Measurements from ENCODE around the gene CAPN8.

Gene CAPN8

GRCh38 chr1:223702735-223703667 lies 37.5 kb upstream of the CAPN8 start:
- DNase-seq (ENCODE audit: low read depth, low spot score): no peak

DNA sequence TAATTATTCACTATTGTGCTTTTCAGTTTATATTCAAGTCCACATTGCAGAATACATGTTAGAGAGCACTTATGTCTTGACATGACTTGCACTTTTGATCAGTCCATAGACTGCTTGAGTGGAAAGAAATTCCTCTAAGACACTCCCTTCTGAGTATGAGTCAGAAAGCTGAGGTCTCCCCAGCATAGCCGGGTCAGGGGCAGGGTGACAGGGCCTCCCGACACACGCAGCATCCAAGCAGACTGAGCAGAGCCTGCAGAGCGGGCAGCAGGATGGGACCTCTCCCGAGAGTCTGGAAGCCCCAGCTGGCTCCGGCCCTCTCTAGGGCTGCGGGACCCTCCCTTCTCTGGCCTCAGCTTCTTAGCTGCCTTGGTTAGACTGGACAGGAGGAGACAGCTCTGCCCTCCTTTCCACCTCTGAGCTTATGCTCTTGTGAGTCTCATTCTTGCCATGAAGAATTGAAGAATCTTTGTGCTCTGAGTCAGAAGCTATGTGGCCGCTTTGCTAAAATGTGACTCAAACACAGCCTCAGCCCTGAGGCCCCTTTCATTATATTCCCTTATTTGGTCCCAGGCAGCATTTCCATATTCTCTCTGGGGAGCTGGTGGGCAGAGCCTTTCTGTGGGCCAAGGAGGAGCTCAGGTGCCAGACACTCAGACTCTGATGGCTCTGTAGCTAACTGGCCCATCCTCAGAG lies 35.6 kb upstream of the CAPN8 start:
- peak; percentile 75 for DNase-seq (ENCODE audit: low read depth, low spot score)

DNA sequence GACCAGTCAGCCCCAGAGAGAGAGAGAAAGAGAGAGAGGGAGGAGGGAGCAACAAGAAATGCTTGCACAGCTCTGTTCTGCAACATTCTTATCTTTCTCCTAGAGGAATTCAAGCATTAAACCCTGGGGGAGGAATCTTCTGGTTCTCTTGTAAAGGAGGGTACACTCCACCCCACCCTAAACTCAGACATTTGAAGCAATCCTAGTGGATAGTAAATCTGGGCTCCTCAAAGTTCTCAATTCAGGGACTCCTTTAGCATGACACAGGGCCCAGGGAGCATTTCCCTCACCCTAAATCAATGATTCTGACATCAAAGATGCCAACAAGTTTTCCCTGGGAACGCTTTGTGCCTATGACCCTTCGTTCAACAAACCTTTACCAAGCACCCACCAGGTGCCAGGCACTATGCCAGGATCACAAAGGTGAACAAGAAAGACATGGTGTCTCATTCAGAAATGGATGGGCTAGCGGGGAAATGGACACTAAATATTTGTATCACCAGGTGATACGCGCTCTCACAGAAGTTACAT lies 35.0 kb upstream of the CAPN8 start:
- DNase-seq (ENCODE audit: low read depth, low spot score): no peak

- no peak for DNase-seq (ENCODE audit: low read depth, low spot score)
Observed at GRCh38 chr1:223695941-223696340, 30.4 kb upstream of the CAPN8 start.

DNA sequence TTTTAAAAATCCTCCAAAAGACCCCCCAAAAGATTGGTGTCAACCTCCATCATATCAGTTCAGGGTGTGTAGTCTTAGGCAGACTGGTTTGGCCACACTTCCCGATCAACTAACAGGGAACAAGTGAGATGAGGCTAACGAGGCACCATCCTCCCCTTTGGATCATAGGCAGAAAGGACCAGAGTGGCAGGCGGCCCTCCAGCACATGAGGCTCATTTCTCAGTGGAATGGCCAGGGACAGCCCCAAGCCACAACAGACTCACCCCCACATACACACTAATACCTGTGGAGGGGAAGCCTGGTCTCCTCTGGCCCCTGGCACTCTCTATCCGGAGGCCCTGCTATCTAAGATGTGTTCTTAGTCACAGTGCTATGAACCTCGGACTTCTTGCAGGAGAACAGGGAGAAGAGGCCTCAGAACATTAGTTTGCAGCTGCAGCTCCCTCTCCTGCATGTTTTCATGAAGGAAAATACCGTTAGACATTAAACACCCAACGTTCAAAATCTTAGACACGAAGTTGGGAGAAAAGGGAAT lies 29.6 kb upstream of the CAPN8 start:
- no peak for DNase-seq (ENCODE audit: low read depth, low spot score)

GRCh38 chr1:223691121-223691520 lies 25.6 kb upstream of the CAPN8 start:
- no peak for DNase-seq (ENCODE audit: low read depth, low spot score)

GRCh38 chr1:223684488-223684792 lies 18.9 kb upstream of the CAPN8 start:
- DNase-seq (ENCODE audit: low read depth, low spot score): no peak

DNA sequence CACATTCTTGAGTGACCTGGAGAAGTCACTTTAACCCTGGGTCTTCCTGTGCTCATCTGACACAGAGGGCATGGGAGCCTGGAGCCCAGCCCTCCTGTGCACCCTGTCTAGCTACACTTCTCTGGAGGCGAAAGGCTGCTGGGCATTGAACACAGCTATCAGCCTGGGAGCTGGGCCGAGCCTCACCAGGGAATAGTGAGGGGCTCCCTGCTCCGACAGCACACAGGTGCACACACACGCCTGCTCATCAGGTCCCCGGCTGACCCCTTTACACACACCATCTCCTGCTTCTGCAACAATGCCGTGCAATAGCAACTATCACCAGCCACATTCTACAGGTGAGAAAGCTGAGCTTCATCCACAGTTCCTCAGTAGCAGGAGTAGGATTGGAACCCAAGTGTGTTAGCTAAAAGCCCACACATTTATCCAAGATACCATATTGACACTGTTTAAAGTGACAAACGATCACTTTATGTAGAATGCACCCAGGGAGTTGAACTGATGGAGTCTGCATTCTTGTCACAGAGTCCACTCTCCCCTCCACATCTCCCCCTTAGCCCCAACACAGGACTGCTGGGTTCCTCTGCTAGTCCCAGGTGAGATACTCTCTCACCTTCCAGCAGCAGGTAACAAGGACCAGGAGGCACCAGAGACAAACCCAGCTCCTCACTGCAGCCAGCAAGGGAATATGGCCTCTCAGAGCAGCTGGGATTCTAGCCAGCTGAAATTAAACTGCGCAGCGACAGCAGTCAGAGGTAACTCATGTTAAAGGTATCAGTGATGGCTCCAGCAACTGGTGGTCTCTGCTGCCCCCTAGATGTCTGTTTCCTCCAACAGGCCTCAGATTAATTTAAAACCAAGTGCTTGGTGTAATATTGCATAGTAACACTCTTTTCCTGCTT lies 18.3 kb upstream of the CAPN8 start:
- no peak for DNase-seq (ENCODE audit: low read depth, low spot score)

GRCh38 chr1:223682502-223682901 lies 17.0 kb upstream of the CAPN8 start:
- DNase-seq (ENCODE audit: low read depth, low spot score): no peak

GRCh38 chr1:223680188-223680587 lies 14.7 kb upstream of the CAPN8 start:
- no peak for DNase-seq (ENCODE audit: low read depth, low spot score)

- DNase-seq (ENCODE audit: low read depth, low spot score): no peak
Observed at GRCh38 chr1:223678841-223679240, 13.3 kb upstream of the CAPN8 start.

- no peak for DNase-seq (ENCODE audit: low read depth, low spot score)
Observed at GRCh38 chr1:223674119-223674890, 8.8 kb upstream of the CAPN8 start.

DNA sequence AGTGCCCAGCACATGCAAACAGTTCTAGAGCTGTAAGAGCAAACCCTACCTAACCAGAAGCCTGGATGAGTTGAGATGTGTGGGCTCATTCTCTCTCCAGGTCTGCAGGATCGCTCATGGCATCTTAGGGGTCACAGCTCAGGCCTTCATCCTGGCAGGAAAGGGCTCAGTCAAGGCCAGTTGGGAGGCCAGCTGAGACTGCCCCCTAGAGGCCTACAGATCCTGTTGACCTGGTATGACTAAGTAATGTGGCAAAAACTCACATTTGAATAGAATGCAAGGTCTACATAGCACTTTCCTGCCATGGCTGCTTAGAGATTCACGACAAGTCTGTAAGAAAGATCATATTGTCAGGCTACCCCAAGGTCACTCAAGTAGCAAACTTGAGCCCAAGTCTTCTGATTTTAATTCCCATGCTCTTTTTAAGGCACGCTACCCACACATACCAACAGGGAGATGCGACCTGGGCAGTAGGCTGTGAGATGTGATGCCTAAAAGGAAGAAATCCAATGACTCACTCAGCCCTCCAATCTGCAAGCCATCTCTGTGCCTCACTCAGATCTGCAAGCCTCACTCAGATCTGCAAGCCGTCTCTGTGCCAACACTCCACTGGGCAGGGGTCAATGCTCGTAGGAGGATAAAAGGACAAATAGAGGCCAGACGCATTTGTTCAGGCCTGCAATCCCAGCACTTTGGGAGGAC lies 5.1 kb upstream of the CAPN8 start:
- no peak for DNase-seq (ENCODE audit: low read depth, low spot score)

GRCh38 chr1:223669003-223669795 lies 3.7 kb upstream of the CAPN8 start:
- DNase-seq (ENCODE audit: low read depth, low spot score): no peak

GRCh38 chr1:223667484-223668182 lies 2.1 kb upstream of the CAPN8 start:
- no peak for DNase-seq (ENCODE audit: low read depth, low spot score)

DNA sequence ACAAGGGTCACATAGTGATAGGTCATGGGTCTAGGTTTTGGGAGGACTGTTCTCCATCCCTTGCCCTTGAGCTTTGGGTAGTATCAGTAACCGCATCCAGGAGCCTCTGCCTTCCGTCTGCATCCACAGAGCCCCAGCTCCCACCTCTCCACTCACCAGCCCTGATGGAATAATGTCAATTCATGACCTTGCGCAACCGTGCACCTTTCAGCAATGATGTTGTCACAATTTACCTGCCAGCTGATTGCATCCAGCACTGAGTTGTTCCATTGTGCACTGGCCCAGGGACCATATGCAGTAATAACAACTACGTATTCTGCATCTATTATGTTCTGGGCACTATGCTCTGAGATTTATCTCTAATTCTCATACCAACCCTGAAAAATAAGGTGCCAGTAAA lies 1.4 kb downstream of the CAPN8 start:
- no peak for DNase-seq (ENCODE audit: low read depth, low spot score)

DNA sequence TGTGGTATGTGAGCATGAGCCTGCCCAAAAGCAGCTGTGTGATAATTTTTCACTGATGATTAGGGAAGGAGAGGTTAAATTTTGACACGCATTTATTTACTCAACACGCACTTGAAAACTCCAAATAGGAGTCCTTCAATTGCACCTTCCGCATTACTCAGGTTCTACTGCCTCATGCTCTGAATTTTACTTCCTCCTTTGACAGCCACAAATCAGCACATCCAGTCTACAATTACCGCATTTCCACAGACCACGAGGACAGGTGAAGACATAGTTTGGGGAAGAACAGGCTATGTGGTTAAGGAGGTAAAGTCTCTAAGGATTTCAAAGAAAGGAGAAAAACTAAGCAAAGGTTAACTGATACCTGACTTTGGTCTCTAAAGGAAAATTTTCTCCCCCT lies 2.6 kb downstream of the CAPN8 start:
- no peak for DNase-seq (ENCODE audit: low read depth, low spot score)

DNA sequence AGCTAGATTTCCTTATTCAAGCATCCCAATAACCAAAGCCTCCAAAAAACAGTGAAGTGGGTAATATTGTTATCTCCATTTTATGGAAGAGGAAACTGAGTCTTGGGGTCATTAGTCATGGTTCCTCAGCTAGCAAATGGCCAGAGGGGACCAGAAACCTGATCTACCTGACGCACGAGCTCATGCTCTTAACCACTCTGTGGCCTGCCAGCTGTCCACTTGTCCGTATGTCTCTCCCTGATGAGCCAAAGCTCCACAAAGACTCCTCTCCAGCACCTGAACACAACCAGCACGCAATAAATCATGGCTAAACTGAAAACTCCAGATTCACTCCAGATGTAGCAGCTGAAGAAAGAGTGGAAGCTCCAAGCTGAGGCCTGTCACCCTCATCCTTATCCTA lies 5.8 kb downstream of the CAPN8 start:
- DNase-seq (ENCODE audit: low read depth, low spot score): no peak

DNA sequence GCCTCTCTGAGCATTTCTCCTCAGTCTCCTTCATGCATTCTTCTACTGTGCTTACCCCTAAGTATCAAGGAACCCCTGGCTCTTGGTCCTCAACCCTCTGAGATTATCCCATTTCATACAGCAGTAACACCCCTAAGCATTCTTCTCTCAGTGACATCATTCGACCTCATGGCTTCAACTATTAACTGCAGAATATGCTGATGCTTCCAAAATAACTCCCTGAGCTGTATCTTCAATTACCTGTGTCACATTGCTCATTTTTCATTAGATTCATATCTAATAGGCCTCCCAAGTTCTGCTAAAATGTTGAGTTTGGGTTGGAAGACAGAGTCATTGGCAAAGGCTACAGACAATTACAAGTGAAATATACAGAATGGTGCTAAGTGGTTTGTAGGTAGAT lies 7.5 kb downstream of the CAPN8 start:
- DNase-seq (ENCODE audit: low read depth, low spot score): no peak
